ENCODE data around the gene P2RY14.

DNA sequence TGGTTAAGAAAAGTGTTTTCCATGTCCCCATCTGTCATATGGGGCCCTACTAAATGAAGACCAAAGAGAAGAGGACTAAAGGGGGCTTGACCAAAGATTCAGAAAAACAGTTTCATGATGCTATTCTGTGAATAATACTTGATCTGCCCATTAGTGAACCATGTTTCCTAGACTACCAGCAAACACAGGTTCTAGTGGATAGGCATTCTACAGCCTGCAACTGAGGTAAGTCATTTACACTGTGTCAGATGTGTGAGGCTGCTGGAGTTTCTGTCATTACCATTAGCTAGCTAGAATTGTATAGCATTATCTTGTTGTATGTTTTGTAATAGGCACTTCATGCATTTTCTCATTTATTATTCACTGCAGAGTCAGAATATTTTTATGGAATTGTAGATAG, 81.9 kb downstream of the P2RY14 start:
- TF ChIP-seq, protein P1, sequence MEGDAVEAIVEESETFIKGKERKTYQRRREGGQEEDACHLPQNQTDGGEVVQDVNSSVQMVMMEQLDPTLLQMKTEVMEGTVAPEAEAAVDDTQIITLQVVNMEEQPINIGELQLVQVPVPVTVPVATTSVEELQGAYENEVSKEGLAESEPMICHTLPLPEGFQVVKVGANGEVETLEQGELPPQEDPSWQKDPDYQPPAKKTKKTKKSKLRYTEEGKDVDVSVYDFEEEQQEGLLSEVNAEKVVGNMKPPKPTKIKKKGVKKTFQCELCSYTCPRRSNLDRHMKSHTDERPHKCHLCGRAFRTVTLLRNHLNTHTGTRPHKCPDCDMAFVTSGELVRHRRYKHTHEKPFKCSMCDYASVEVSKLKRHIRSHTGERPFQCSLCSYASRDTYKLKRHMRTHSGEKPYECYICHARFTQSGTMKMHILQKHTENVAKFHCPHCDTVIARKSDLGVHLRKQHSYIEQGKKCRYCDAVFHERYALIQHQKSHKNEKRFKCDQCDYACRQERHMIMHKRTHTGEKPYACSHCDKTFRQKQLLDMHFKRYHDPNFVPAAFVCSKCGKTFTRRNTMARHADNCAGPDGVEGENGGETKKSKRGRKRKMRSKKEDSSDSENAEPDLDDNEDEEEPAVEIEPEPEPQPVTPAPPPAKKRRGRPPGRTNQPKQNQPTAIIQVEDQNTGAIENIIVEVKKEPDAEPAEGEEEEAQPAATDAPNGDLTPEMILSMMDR (IDR thresholded peaks at IDR 0.05; ENCODE audit: extremely low read depth in 1 of 2, insufficient read depth in 1 of 2, low read depth in 1 of 2, low read length in 2 of 2): no peak
- TF ChIP-seq EZH2 (IDR thresholded peaks at IDR 0.05; ENCODE audit: borderline replicate concordance, low read depth, low read length, severe bottlenecking): no peak
- TF ChIP-seq POLR2AphosphoS5 (IDR thresholded peaks at IDR 0.05; ENCODE audit: insufficient read depth, low read depth, low read length): no peak
- no peak for TF ChIP-seq POLR2A (IDR thresholded peaks at IDR 0.05; ENCODE audit: low read depth, low read length)
- no peak for TF ChIP-seq FOS (IDR thresholded peaks at IDR 0.05; ENCODE audit: borderline replicate concordance, insufficient read depth, low read length)
- TF ChIP-seq, protein P2, sequence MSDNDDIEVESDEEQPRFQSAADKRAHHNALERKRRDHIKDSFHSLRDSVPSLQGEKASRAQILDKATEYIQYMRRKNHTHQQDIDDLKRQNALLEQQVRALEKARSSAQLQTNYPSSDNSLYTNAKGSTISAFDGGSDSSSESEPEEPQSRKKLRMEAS (IDR thresholded peaks at IDR 0.05; ENCODE audit: insufficient read depth, insufficient read length): no peak
- TF ChIP-seq JUN (IDR thresholded peaks at IDR 0.05; ENCODE audit: borderline replicate concordance, insufficient read depth, insufficient read length, low read depth): no peak
- no peak for TF ChIP-seq MYC (IDR thresholded peaks at IDR 0.05; ENCODE audit: low read depth, low read length)
- no peak for TF ChIP-seq GATA2 (IDR thresholded peaks at IDR 0.05; ENCODE audit: insufficient read depth, insufficient read length, low read depth, low read length)

Data from endothelial cell of umbilical vein (primary cell).